Prostate gland (tissue), 2 donors: Measurements from ENCODE around the gene AGAP5. TPM values are rescaled to one million over a fixed set of nuclear protein-coding genes. Genes with fewer than 3 reads are reported as not detected.

Source experiments
- DNase-seq: peaks from one replicate; pipeline ENCODE4 v3.0.0-alpha.2; 2019; ENCODE audit warnings: low spot score
- H3K27ac ChIP-seq, 2 donors: fragments of 200-600 bp; sonication (generic); 2 replicates each; pipeline ENCODE4 v1.5.1; 2017 to 2019
- H3K27me3 ChIP-seq: fragments of 200-600 bp; sonication (generic); replicated peaks from 2 replicates; pipeline ENCODE4 v1.5.1; 2019; ENCODE audit not compliant: insufficient read depth
- H3K36me3 ChIP-seq, 2 donors: fragments of 200-600 bp; sonication (generic); 1 replicate in 1 of 2; 2 replicates in 1 of 2; pipeline versions ENCODE4 v1.5.1 to v1.8.1; 2017 to 2019
- H3K4me1 ChIP-seq: fragments of 200-600 bp; sonication (generic); replicated peaks from 2 replicates; pipeline ENCODE4 v1.5.1; 2019
- H3K4me3 ChIP-seq, 2 donors: fragments of 200-600 bp; sonication (generic); 2 replicates each; pipeline ENCODE4 v1.5.1; 2017 to 2019
- H3K9me3 ChIP-seq: fragments of 200-600 bp; sonication (generic); 2 replicates; pipeline ENCODE4 v1.5.1; 2017
- CTCF ChIP-seq, 4 experiments: fragments of 200-600 bp in 2 of 4; fragments of 450-650 bp in 2 of 4; sonication (generic) in 2 of 4; IDR thresholded peaks; 1 replicate in 3 of 4; 2 replicates in 1 of 4; pipeline ENCODE4 v1.5.1; 2016 to 2019; ENCODE audit warnings: antibody characterized with exemption in 4 of 4, mild to moderate bottlenecking in 2 of 4, moderate library complexity in 2 of 4
- POLR2A ChIP-seq: fragments of 450-650 bp; IDR thresholded peaks from one replicate; pipeline ENCODE4 v1.6.1; 2016; ENCODE audit warnings: antibody characterized with exemption, mild to moderate bottlenecking
- POLR2AphosphoS5 ChIP-seq: sonication (generic); formaldehyde crosslinking; IDR thresholded peaks from one replicate; pipeline ENCODE4 v1.6.1; 2017; ENCODE audit warnings: antibody characterized with exemption
- WGBS: methylation state at CpG from one replicate; pipeline ENCODE4 v1.1.5; 2018; 5-methylcytosine and 5-hydroxymethylcytosine counted together
- intact Hi-C: fragments of 100-400 bp; cut with DNase I; formaldehyde crosslinking; loops from one replicate; pipeline ENCODE4 v1.14.2; 2022
- total RNA-seq, 2 donors: library from RNA; depleted of rRNA; stranded (reverse); fragments of >200 nt; gene quantifications; one replicate each; pipeline ENCODE4 v1.1.0, GENCODE V29; 2016

Gene AGAP5
- total RNA-seq, 2 donors from 2014 or later: 8.3 to 9.7 TPM

DNA sequence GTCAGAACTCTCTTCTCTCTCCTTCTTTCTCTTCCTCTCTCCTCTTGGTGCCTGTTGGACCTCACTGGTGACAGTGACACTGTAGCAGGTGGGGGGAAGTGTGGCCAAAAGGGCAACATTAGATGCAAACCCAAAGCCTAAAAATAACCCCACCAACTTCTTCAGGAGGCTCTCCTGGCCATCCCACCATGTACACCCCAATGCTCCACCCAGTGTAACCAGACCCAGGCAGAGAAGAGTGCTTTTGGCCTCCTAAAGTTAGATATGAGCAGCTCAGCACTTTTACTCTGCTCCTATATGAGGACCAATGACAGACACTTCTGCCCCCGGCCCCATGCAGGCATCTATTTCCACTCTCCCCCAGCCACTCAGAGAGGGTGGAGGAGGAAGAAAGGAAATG, 62.1 kb downstream of the AGAP5 start:
- intact Hi-C loops: no loop called here
- TF ChIP-seq POLR2AphosphoS5 (no peak), CTCF (IDR thresholded peaks at IDR 0.05) (no peak), POLR2A (no peak)
- H3K9me3 ChIP-seq: no peaks in the 10 kb centered on the region
- DNase-seq: no peak
- no peaks in the 10 kb centered on the region for H3K4me1 ChIP-seq
- H3K4me3 ChIP-seq: no peak overlapping the region
- 71% methylated on average over 1 of the region's 1 CpG for WGBS
- H3K27ac ChIP-seq: no peak overlapping the region
- H3K27me3 ChIP-seq: no peaks in the 10 kb centered on the region
- no peaks in the 10 kb centered on the region for H3K36me3 ChIP-seq

DNA sequence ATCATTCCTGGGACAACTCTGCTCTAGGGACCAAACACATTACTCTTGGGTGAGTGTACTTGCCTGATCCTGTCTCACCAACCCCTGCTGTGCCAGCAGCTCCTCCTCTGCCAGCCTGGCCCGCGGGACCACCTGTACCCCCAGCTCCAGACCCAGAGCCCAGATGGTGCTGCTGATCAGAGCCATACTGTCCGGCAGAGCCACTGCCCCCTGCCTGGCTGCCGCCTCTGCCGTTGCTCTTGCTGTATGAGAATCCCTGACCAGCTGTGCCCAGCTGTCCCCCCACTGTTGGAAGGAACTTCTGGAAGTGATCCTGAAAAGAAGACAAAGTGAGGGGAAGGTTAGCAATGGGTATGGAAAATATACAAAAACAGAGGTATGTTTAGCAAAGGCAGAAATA, 63.5 kb downstream of the AGAP5 start:
- Histone ChIP-seq H3K36me3 (no peaks in the 10 kb centered on the region), H3K27ac (no peak overlapping the region), H3K4me1 (no peaks in the 10 kb centered on the region), H3K9me3 (no peaks in the 10 kb centered on the region), H3K4me3 (no peak overlapping the region), H3K27me3 (no peaks in the 10 kb centered on the region)
- TF ChIP-seq POLR2AphosphoS5 (no peak), POLR2A (no peak), CTCF (IDR thresholded peaks at IDR 0.05) (no peak)
- no peak for DNase-seq
- WGBS: 60% methylated on average over 5 of the region's 5 CpGs
- intact Hi-C loops: no loop called here

DNA sequence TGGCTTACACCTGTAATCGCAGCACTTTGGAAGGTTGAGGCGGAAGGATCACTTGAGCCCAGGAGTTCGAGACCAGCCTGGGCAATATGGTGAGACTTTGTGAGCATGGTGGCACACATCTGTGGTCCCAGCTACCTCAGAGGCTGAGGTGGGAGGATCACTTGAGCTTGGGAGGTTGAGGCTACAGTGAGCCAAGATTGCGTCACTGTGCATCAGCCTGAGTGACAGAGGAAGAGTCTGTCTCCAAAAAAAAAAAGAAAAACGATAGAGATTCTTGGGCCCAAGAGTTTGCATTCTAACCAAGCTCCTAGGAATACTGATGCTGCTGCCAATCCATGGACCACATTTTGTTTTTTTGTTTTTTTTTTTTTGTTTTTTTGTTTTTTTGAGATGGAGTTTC, 68.7 kb downstream of the AGAP5 start:
- Histone ChIP-seq H3K27me3 (no peaks in the 10 kb centered on the region), H3K4me1 (no peaks in the 10 kb centered on the region), H3K9me3 (no peaks in the 10 kb centered on the region), H3K36me3 (no peaks in the 10 kb centered on the region), H3K4me3 (no peak overlapping the region), H3K27ac (no peak overlapping the region)
- no peak for DNase-seq
- 92% methylated on average over 5 of the region's 5 CpGs for WGBS
- TF ChIP-seq POLR2AphosphoS5 (no peak), POLR2A (no peak), CTCF (IDR thresholded peaks at IDR 0.05) (no peak)
- intact Hi-C loops: loop anchor here (5.0 kb wide), 2 partner anchors 77 to 97 kb away; no protein-coding TSS in a partner anchor

GRCh38 chr10:73628405-73628804, 69.5 kb downstream of the AGAP5 start:
- Histone ChIP-seq H3K4me1 (no peaks in the 10 kb centered on the region), H3K9me3 (no peaks in the 10 kb centered on the region), H3K36me3 (no peaks in the 10 kb centered on the region), H3K27ac (no peak overlapping the region), H3K4me3 (no peak overlapping the region), H3K27me3 (no peaks in the 10 kb centered on the region)
- 33% methylated on average over 7 of the region's 7 CpGs for WGBS
- DNase-seq: no peak
- intact Hi-C loops: loop anchor here (5.0 kb wide), 2 partner anchors 76 to 96 kb away; no protein-coding TSS in a partner anchor
- TF ChIP-seq POLR2A (no peak), POLR2AphosphoS5 (no peak), CTCF (IDR thresholded peaks at IDR 0.05) (no peak)

GRCh38 chr10:73627300-73627699, 70.6 kb downstream of the AGAP5 start:
- no peak overlapping the region for H3K4me3 ChIP-seq
- 94% methylated on average over 6 of the region's 6 CpGs for WGBS
- no peaks in the 10 kb centered on the region for H3K4me1 ChIP-seq
- TF ChIP-seq POLR2AphosphoS5 (no peak), CTCF (IDR thresholded peaks at IDR 0.05) (no peak), POLR2A (no peak)
- no peaks in the 10 kb centered on the region for H3K36me3 ChIP-seq
- no peaks in the 10 kb centered on the region for H3K27me3 ChIP-seq
- intact Hi-C loops: loop anchor here (5.0 kb wide), 2 partner anchors 75 to 95 kb away; no protein-coding TSS in a partner anchor
- H3K9me3 ChIP-seq: no peaks in the 10 kb centered on the region
- no peak overlapping the region for H3K27ac ChIP-seq
- no peak for DNase-seq
